GM18951 (cell line): ENCODE results near the gene ANKRD40CL.

ENCODE experiments used
- POLR2A ChIP-seq: IDR thresholded peaks from 4 replicates; pipeline ENCODE4 v1.6.1; 2011; ENCODE audit warnings: mild to moderate bottlenecking; ENCODE audit not compliant: insufficient read length, insufficient read depth; ENCODE audit errors: extremely low read depth
- in situ Hi-C: fragments of 300-500 bp; cut with MboI; formaldehyde crosslinking; loops from one replicate; pipeline ENCODE4 v1.12.0; 2022; ENCODE audit warnings: low sequenced_read_pairs, mixed read lengths, inconsistent platforms; ENCODE audit not compliant: unreplicated experiment

The ANKRD40CL gene

DNA sequence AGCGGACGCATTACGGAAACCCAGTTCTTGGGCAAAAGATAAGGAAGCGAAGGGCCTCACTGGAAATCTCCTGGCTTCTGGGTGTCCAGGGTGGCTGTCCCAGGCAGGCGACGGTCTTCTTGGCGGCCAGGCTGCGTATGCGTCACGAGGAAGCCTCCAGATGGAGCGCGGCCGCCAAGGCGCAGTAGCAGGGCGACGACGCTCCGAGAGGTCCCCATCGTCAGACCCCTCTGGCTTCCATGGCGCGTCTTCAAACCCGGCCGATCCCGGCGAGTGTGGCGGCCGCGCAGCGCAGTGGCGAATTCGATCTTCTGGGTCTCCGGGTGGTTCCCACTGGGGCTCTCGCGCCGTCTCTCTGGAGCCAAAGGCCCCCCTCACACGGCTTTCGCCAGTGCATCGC, 13.8 kb upstream of the ANKRD40CL start:
- in situ Hi-C loops, result loop anchor here (10.0 kb wide), 2 partner anchors 54 to 174 kb away; partner anchors contain the start of gene WFIKKN2
- no peak for TF ChIP-seq POLR2A

DNA sequence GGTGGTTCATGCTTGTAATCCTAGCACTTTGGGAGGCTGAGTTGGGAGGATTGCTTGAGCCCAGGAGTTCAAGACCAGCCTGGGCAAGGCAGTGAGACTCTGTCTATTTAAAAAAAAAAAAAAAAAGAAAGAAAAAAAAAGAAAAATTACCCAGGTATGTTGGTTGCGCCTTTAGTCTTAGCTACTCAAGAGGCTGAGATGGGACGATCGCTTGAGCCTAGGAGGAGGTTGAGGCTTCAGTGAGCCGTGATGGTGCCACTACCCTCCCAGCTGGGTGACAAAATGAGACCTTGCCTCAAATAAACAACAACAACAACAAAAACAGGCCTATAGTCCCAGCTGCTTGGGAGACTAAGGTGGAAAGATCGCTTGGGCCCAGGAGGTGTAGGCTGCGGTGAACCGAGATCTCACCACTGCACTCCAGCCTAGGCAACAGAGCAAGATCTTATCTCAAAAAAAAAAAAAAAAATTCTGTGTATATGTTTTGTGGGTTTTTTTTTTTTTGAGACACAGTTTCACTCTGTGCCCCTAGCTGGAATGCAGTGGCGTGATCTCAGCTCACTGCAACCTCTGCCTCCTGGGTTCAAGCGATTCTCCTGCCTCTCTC, 12.5 kb upstream of the ANKRD40CL start:
- in situ Hi-C loops, result loop anchor here (10.0 kb wide), 2 partner anchors 55 to 175 kb away; partner anchors contain the start of gene WFIKKN2
- no peak for TF ChIP-seq POLR2A

DNA sequence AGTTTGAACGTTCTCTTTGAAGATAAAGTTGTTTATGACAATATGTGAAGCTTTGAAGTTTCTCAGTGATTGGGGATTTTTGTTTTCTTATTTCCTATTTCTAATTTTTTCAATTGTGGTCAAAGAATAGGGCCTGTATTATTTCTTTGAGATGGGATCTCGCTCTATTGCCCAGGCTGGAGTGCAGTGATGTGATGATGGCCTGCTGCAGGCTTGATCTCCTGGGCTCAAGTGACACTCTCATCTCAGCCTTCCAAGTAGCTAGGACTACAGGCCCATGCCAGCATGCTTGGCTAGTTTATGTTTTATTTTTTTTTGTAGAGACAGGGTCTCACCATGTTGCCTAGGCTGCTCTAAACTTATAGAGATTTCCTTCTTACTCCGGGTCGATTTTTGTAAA, 11.7 kb upstream of the ANKRD40CL start:
- in situ Hi-C loops, result no loop called here
- no peak for TF ChIP-seq POLR2A

DNA sequence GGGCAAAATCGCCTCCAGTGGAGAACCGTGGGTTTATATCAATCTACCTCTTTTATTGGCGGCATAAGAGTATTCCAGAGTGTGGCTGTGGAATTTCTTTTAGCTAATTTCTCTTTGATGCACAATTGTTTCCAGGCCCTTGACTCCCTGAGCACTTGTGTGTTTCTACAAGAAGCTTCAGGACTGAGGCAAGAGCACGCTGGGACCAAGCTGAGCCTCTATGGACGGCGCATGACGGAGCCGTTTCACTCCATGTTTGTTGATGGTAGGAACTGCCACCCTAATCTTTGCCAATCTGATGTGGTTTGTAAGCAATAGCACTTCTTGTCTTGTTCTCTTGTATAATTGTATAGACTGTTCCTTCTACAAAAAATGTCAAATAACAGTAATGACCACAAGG, 11.2 kb upstream of the ANKRD40CL start:
- in situ Hi-C loops, result no loop called here
- TF ChIP-seq POLR2A, result no peak

DNA sequence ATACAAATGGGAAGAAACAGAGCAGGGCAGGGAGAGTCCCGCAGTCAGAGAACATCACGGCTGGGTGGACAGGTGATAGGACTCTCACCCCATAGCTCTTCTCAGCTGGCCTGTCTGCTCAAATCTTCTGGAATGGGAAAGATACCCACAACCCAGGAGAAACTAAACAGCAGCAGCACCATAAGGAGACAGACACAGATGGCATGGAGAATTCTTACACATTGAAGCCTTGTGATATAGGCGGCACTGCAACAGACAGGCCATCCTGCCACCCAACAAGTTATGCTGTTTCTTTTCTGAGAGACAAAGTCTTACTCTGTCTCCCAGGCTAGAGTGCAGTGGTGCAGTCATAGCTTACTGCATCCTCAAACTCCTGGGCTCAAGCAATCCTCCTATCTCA, 8.6 kb upstream of the ANKRD40CL start:
- in situ Hi-C loops, result no loop called here
- no peak for TF ChIP-seq POLR2A

DNA sequence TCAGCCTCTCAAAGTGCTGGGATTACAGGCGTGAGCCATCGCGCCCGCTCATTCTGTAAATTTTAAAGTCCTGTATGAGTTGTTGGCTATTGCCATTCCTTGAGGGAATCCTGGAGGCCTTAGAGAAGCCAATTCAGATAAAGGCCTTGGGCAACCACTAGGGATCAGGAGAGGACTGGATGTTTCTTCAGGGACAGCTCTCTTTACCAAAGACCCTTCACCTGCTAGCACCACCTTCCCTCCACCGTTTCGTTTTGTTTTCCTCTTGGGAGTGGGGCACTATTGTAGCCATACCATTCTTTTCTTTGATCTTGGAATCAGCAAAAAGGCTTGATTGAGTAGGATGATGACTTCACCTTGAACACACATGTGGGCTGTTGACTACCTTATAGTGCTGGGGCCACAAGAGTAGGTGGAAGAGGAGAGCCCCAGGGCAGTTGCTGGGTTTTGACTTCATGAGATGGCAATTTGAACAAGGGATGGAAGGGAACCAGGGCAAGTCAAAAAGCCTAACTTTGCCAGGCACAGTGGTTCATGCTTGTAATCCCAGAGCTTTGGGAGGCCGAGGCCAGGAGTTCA, 7.0 kb upstream of the ANKRD40CL start:
- in situ Hi-C loops, result no loop called here

DNA sequence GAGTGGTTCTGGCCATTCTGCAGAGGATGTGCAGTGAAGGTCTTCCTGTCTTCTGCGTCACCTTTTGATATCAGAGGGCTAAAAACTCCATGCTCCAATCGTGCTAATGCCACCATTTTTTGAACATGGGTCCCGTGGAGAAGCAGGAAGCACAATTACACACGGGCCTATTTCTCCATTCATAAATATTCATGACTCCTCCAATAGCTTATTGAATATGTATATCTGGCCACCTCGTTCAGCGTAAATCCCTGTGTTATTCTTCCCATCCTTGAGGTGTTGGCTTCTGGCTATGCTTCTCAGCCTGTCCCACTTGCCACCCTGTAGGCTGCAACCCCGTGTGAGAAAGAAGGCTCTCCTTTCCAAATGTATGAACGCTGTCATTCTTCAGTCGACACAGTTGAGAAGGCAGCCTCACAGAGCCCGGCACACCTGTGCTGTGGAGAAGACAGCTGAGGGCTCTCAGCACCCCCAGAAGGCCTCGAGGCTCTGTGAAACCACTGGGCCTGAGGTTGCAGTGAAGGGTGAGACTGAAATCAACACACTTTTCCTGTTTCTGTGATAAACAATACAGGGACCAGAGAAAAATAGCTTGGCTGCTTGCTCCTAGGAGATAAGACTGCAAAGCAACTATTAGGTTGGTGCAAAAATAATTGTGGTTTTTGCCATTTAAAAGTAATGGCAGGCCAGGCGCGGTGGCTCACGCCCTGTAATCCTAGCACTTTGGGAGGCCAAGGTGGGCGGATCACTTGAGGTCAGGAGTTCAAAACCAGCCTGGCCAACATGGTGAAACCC, 4.9 kb upstream of the ANKRD40CL start:
- in situ Hi-C loops, result no loop called here
- TF ChIP-seq POLR2A, result no peak

More for the DNA sequence above, 7.0 kb upstream of the ANKRD40CL start:
- no peak for TF ChIP-seq POLR2A

DNA sequence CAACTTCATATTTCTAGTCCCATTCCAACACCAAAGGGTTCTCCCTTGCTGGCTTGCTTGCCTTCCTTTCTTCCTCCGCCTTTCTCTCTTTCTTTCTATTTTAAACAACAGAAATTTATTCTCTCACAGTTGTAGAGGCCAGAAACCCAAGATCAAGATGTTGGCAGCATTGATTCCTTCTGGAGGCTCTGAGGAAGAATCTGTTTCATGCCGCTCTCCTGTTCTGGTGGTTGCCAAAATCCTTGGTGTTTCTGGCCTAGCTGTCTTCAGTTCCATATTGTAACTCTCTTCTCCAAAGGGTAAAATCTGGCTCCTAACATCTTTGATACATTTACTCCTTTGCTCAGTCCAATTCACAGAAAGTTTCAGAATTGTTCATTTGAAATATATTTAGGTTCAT, 3.0 kb upstream of the ANKRD40CL start:
- no peak for TF ChIP-seq POLR2A
- in situ Hi-C loops, result no loop called here

DNA sequence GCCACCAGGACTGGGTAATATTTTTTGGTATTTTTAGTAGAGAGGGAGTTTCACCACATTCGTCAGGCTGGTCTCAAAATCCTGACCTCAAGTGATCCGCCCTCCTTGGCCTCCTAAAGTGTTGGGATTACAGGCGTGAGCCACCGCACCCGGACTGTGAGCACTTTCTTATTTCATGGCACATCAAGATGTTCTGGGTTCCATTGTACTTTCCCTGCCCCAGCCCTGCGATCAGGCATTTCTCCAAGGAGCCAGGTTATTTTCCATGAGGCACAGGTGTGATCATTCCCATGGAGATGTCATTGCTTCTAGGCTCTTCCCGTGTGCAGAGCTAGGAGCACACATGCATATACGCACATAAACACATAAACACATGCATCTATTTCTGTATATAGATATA, 2.6 kb upstream of the ANKRD40CL start:
- in situ Hi-C loops, result no loop called here
- TF ChIP-seq POLR2A, result no peak

DNA sequence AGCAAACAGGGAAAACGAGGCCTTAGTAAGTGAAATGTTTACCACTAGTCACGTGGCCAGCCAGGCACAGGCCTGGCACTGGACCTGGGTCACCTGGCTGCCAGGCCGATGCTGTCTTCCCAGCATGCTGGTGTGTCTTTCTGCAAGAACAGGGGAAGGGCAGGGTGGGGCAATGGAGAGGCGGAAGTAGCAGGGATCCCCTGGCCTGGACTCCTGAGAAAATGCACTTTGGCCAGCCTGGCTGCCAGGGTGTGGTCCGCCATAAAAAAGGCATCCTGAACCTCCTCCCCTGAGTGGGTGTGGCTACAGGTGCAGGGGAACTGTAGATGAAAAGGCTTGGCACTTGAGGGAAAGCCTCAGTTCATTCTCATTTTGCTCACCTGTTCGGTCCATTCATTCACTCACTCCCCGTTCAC, 1.0 kb upstream of the ANKRD40CL start:
- no peak for TF ChIP-seq POLR2A
- in situ Hi-C loops, result no loop called here

DNA sequence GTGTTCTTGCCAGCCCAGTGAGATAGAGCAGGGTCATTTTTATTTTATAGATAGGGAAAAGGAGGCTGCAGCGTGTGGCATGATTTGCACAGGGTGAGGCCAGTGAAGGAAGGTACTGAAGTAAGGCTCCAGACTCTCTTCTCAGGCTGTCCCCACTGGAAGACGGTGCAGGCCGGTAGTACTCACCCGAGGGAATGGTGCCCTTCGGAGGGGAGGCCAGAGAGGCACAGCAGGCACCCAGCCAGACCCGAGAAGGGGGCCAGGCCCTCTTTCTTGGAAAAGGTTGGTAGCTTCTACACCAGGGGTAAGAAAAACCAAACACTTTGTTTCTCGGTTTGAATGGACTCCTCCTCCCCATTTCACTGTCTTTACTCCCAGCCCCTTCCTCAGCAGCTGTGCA, 288 bp downstream of the ANKRD40CL start:
- in situ Hi-C loops, result no loop called here
- no peak for TF ChIP-seq POLR2A

DNA sequence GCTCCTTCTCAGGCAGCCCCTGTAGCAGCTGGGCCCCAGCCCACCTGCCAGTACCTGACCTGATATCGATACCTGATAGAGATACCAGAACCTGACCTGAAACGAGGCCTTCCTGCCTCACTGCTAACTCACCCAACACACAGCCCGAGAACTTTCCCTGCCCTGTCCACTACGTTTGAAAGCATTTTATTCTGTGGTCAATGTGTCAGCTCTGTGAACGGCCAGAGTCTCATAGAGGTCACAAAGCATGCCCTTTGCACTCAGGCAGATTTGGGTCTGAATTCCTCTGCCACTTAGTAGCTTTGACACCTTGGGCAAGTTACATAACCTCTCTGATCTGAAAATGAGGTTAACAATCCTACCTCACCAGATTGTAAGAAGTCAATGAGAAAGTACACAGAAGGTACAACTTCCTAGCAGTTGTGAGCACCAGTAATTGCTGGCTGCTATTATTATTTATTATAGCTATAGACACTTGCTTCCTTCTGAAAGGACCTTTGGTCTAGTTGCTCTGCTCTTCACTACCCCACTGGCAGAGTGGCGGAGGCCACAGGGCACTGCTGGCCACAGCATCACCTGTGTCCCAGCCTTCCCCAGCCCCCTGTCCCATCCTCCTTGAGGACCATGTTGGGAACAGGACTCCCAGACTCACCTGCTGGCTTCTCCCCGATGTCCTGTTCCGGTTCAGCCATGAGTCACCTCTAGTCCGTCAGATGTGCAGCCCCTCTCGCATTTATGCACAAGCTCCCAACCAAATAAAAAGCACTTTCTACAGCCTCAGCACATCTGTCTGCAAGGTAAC, 895 bp downstream of the ANKRD40CL start:
- in situ Hi-C loops, result no loop called here
- no peak for TF ChIP-seq POLR2A
